ENCODE results near the gene SCAMP3. TPM values are rescaled to one million over a fixed set of nuclear protein-coding genes. Genes with fewer than 3 reads are reported as not detected.

SCAMP3 gene
- total RNA-seq, 2 donors from 2014 or later, result 36.8 to 38.9 TPM

GRCh38 chr1:155253208-155253607, 9.0 kb downstream of the SCAMP3 start:
- Histone ChIP-seq H3K27me3 (no peaks in the 10 kb centered on the region), H3K4me1 (peaks cover 35% of the 10 kb centered on the region), H3K4me3 (no peak overlapping the region), H3K27ac (no peak overlapping the region), H3K9me3 (no peaks in the 10 kb centered on the region), H3K36me3 (replicated peaks in 1 of 2; ENCODE audit: insufficient read depth in 1 of 2, low read depth in 2 of 2) (peaks cover 0 to 4% of the 10 kb centered on the region in 2 donors)
- DNase-seq, result no peak
- TF ChIP-seq, protein P1, sequence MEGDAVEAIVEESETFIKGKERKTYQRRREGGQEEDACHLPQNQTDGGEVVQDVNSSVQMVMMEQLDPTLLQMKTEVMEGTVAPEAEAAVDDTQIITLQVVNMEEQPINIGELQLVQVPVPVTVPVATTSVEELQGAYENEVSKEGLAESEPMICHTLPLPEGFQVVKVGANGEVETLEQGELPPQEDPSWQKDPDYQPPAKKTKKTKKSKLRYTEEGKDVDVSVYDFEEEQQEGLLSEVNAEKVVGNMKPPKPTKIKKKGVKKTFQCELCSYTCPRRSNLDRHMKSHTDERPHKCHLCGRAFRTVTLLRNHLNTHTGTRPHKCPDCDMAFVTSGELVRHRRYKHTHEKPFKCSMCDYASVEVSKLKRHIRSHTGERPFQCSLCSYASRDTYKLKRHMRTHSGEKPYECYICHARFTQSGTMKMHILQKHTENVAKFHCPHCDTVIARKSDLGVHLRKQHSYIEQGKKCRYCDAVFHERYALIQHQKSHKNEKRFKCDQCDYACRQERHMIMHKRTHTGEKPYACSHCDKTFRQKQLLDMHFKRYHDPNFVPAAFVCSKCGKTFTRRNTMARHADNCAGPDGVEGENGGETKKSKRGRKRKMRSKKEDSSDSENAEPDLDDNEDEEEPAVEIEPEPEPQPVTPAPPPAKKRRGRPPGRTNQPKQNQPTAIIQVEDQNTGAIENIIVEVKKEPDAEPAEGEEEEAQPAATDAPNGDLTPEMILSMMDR (IDR thresholded peaks at IDR 0.05), result no peak
- no peak for TF ChIP-seq POLR2A (IDR thresholded peaks at IDR 0.05)
- ATAC-seq, result no peak
- WGBS, 2 donors, result 81 to 87% methylated on average over 5 of the region's 5 CpGs
- intact Hi-C loops (cut with DNase I), result loop anchor here (5.0 to 10.0 kb wide), 2 partner anchors 69 to 342 kb away; partner anchors contain the start of gene RUSC1

DNA sequence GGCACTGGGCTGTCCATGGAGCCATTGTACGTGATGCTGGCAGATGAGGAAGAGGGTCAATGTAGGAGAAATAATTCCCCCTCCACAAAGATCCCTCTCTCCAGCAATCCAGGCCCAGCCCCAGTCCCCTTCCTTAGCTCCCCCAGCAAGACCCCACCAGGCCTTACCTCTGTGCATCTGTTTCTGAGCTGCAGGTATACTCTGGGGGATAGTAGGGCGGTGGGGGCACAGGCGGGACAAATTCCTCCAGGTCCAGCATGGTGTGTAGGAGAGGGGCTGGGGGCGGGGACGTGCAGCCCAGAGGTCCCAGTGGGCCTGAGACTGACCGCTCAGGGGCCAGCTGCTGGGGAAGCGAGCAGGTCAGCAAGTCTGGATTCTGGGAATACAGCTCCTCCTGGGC, 10.6 kb downstream of the SCAMP3 start:
- TF ChIP-seq POLR2A (IDR thresholded peaks at IDR 0.05), result no peak
- TF ChIP-seq, protein P1 (IDR thresholded peaks at IDR 0.05), result no peak
- Histone ChIP-seq H3K27me3 (no peaks in the 10 kb centered on the region), H3K4me3 (no peak overlapping the region), H3K4me1 (peaks cover 35% of the 10 kb centered on the region), H3K9me3 (no peaks in the 10 kb centered on the region), H3K27ac (peak overlapping the region in 1 of 4 donors; percentile 30), H3K36me3 (replicated peaks in 1 of 2; ENCODE audit: insufficient read depth in 1 of 2, low read depth in 2 of 2) (no peaks in the 10 kb centered on the region)
- DNase-seq, result no peak
- no peak for ATAC-seq
- WGBS, 2 donors, result 79 to 81% methylated on average over 7 of the region's 7 CpGs
- intact Hi-C loops (cut with DNase I), result loop anchor here (5.0 to 10.0 kb wide), 2 partner anchors 71 to 343 kb away; partner anchors contain the start of gene RUSC1

GRCh38 chr1:155250633-155251449, 11.3 kb downstream of the SCAMP3 start:
- intact Hi-C loops (cut with DNase I), result loop anchor here (5.0 to 10.0 kb wide), 2 partner anchors 71 to 344 kb away; partner anchors contain the start of gene RUSC1
- peak; percentile 88 for ATAC-seq

DNA sequence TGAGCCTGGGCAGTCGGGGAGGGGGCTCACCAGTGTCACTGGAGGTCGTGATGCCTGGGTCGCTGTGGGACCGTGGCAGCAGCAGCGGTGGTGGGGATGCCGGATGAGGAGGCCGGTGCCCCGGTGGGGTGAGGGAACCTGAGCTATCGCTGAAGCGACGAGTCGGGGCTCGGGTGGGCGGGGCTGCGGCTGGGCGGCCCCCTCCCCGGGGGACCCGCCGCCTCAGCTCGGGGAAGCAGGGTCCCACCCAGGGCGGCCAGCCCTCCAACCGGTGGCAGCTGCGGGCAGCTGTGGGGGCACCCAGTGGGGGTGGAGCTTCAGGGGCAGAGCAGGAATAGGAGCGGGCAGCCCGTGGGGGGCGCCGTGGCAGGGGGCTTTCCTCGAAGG, 11.9 kb downstream of the SCAMP3 start:
- ATAC-seq (no peak), DNase-seq (no peak)
- H3K4me3 ChIP-seq, result no peak overlapping the region
- H3K27me3 ChIP-seq, result no peaks in the 10 kb centered on the region
- WGBS, 2 donors, result 22% methylated on average over 27 of the region's 28 CpGs; no CpG with 5 or more reads in 1 of the 2 donors
- peak overlapping the region in 1 of 4 donors; percentile 26 for H3K27ac ChIP-seq
- no peaks in the 10 kb centered on the region for H3K9me3 ChIP-seq
- H3K4me1 ChIP-seq, result peaks cover 26% of the 10 kb centered on the region
- TF ChIP-seq POLR2A (IDR thresholded peaks at IDR 0.05), result no peak
- TF ChIP-seq, protein P1 (IDR thresholded peaks at IDR 0.05), result no peak
- no peaks in the 10 kb centered on the region for H3K36me3 ChIP-seq (replicated peaks in 1 of 2; ENCODE audit: insufficient read depth in 1 of 2, low read depth in 2 of 2)
- intact Hi-C loops (cut with DNase I), result loop anchor here (5.0 to 10.0 kb wide), 2 partner anchors 72 to 345 kb away; partner anchors contain the start of gene RUSC1

More at GRCh38 chr1:155250633-155251449, 11.3 kb downstream of the SCAMP3 start:
- Histone ChIP-seq H3K9me3 (no peaks in the 10 kb centered on the region), H3K4me3 (no peak overlapping the region), H3K36me3 (replicated peaks in 1 of 2; ENCODE audit: insufficient read depth in 1 of 2, low read depth in 2 of 2) (no peaks in the 10 kb centered on the region), H3K27ac (peak overlapping the region in 2 of 4 donors; percentile 30 to 43), H3K27me3 (no peaks in the 10 kb centered on the region), H3K4me1 (peaks cover 29% of the 10 kb centered on the region)
- TF ChIP-seq, protein P1 (IDR thresholded peaks at IDR 0.05), result peak; percentile 99 to 100 (median 100)
- no peak for TF ChIP-seq POLR2A (IDR thresholded peaks at IDR 0.05)
- 15 to 20% methylated on average over 10 to 22 of the region's 23 CpGs for WGBS, 2 donors
- DNase-seq, result peak; percentile 94 to 95 (median 94)

All from body of pancreas (tissue), 4 donors.